ENCODE measurements around the gene YPEL3.
A peak's percentile ranks its signal among the peaks of the same experiment; 100 is the strongest.

Gene YPEL3

DNA sequence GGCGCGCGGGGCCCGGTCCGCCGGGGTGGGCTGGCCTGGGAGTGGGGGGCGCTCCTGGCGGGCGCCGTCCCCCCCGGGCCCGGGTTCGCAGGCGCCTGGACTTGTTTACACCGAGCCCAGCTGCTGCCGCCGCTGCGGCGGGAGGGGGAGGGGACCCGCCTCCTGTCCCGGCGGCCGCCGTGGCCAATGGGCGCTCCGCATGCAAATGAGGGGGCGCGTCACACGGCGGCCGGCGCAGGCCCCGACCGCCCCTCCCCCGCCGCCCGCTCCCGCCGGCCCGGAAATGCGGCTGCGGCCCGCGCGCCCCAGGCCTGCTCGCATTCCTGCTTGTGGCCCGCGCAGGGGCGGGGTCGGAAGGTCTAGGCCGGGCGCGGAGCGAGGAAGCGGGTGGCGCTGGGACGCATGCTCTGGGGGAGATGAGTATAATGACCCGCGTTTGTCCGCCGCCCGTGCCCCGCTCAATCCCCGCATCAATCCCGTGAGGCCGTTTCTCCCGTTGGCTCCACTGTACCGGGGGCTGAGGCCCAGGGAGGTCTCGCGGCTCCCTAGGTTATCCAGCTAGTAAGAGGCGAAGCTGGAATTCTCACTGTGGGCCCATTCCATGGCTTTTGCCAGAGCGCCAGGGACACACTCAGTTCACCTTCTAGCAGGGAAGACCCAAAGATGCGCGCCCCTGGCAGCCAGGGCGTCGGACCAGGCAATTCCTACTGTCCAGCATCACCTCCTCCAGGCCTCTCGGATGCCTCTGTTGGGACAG lies at the start of gene YPEL3 (continued):
- TF ChIP-seq, protein P1, sequence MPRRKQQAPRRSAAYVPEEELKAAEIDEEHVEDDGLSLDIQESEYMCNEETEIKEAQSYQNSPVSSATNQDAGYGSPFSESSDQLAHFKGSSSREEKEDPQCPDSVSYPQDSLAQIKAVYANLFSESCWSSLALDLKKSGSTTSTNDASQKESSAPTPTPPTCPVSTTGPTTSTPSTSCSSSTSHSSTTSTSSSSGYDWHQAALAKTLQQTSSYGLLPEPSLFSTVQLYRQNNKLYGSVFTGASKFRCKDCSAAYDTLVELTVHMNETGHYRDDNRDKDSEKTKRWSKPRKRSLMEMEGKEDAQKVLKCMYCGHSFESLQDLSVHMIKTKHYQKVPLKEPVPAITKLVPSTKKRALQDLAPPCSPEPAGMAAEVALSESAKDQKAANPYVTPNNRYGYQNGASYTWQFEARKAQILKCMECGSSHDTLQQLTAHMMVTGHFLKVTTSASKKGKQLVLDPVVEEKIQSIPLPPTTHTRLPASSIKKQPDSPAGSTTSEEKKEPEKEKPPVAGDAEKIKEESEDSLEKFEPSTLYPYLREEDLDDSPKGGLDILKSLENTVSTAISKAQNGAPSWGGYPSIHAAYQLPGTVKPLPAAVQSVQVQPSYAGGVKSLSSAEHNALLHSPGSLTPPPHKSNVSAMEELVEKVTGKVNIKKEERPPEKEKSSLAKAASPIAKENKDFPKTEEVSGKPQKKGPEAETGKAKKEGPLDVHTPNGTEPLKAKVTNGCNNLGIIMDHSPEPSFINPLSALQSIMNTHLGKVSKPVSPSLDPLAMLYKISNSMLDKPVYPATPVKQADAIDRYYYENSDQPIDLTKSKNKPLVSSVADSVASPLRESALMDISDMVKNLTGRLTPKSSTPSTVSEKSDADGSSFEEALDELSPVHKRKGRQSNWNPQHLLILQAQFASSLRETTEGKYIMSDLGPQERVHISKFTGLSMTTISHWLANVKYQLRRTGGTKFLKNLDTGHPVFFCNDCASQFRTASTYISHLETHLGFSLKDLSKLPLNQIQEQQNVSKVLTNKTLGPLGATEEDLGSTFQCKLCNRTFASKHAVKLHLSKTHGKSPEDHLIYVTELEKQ (tag by site-specific recombination; IDR thresholded peaks at IDR 0.05; ENCODE audit: borderline replicate concordance) = no peak
- no peak for TF ChIP-seq ZBTB48 (tag by site-specific recombination; IDR thresholded peaks at IDR 0.05)
- no peak for TF ChIP-seq ZNF776 (tag by site-specific recombination; IDR thresholded peaks at IDR 0.05; ENCODE audit: borderline replicate concordance)
- TF ChIP-seq ZNF549 (tag by site-specific recombination; IDR thresholded peaks at IDR 0.05) = no peak
- TF ChIP-seq ZNF114 (tag by site-specific recombination; IDR thresholded peaks at IDR 0.05) = no peak
- TF ChIP-seq ZNF274 (IDR thresholded peaks at IDR 0.05; ENCODE audit: low read length) = no peak
- TF ChIP-seq ZNF274 (tag by site-specific recombination; IDR thresholded peaks at IDR 0.05; ENCODE audit: borderline replicate concordance) = no peak
- TF ChIP-seq, protein P2, sequence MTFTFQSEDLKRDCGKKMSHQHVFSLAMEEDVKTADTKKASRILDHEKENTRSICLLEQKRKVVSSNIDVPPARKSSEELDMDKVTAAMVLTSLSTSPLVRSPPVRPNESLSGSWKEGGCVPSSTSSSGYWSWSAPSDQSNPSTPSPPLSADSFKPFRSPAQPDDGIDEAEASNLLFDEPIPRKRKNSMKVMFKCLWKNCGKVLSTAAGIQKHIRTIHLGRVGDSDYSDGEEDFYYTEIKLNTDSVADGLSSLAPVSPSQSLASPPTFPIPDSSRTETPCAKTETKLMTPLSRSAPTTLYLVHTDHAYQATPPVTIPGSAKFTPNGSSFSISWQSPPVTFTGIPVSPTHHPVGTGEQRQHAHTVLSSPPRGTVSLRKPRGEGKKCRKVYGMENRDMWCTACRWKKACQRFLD (tag by site-specific recombination; IDR thresholded peaks at IDR 0.05) = no peak
- no peak for TF ChIP-seq ZNF837 (tag by site-specific recombination; IDR thresholded peaks at IDR 0.05)
- TF ChIP-seq SP2 (tag by site-specific recombination; IDR thresholded peaks at IDR 0.05) = peak; percentile 46
- TF ChIP-seq ZNF830 (tag by site-specific recombination; IDR thresholded peaks at IDR 0.05; ENCODE audit: low read depth) = no peak
- no peak for TF ChIP-seq ZFP3 (tag by site-specific recombination; IDR thresholded peaks at IDR 0.05; ENCODE audit: low read depth)
- no peak for TF ChIP-seq ATF2 (tag by site-specific recombination; IDR thresholded peaks at IDR 0.05; ENCODE audit: low read depth)
- no peak for TF ChIP-seq ZSCAN5A (tag by site-specific recombination; IDR thresholded peaks at IDR 0.05)
- TF ChIP-seq, protein P3, sequence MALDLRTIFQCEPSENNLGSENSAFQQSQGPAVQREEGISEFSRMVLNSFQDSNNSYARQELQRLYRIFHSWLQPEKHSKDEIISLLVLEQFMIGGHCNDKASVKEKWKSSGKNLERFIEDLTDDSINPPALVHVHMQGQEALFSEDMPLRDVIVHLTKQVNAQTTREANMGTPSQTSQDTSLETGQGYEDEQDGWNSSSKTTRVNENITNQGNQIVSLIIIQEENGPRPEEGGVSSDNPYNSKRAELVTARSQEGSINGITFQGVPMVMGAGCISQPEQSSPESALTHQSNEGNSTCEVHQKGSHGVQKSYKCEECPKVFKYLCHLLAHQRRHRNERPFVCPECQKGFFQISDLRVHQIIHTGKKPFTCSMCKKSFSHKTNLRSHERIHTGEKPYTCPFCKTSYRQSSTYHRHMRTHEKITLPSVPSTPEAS (tag by site-specific recombination; IDR thresholded peaks at IDR 0.05) = peak; percentile 19; the same call in 1 of the 2 replicates
- TF ChIP-seq ZNF623 (tag by site-specific recombination; IDR thresholded peaks at IDR 0.05) = no peak
- peak; percentile 52; the same call in 1 of the 2 replicates for TF ChIP-seq ZBTB17 (tag by site-specific recombination; IDR thresholded peaks at IDR 0.05)
- no peak for TF ChIP-seq ZNF670 (tag by site-specific recombination; IDR thresholded peaks at IDR 0.05; ENCODE audit: low read depth)
- TF ChIP-seq, protein P4, sequence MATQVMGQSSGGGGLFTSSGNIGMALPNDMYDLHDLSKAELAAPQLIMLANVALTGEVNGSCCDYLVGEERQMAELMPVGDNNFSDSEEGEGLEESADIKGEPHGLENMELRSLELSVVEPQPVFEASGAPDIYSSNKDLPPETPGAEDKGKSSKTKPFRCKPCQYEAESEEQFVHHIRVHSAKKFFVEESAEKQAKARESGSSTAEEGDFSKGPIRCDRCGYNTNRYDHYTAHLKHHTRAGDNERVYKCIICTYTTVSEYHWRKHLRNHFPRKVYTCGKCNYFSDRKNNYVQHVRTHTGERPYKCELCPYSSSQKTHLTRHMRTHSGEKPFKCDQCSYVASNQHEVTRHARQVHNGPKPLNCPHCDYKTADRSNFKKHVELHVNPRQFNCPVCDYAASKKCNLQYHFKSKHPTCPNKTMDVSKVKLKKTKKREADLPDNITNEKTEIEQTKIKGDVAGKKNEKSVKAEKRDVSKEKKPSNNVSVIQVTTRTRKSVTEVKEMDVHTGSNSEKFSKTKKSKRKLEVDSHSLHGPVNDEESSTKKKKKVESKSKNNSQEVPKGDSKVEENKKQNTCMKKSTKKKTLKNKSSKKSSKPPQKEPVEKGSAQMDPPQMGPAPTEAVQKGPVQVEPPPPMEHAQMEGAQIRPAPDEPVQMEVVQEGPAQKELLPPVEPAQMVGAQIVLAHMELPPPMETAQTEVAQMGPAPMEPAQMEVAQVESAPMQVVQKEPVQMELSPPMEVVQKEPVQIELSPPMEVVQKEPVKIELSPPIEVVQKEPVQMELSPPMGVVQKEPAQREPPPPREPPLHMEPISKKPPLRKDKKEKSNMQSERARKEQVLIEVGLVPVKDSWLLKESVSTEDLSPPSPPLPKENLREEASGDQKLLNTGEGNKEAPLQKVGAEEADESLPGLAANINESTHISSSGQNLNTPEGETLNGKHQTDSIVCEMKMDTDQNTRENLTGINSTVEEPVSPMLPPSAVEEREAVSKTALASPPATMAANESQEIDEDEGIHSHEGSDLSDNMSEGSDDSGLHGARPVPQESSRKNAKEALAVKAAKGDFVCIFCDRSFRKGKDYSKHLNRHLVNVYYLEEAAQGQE (tag by site-specific recombination; IDR thresholded peaks at IDR 0.05) = peak; percentile 38; the same call in 1 of the 2 replicates
- no peak for TF ChIP-seq ZNF221 (tag by site-specific recombination; IDR thresholded peaks at IDR 0.05; ENCODE audit: borderline replicate concordance)
- TF ChIP-seq ZNF768 (tag by site-specific recombination; IDR thresholded peaks at IDR 0.05) = no peak
- TF ChIP-seq ZNF211 (tag by site-specific recombination; IDR thresholded peaks at IDR 0.05; ENCODE audit: low read depth) = no peak
- TF ChIP-seq ZNF488 (tag by site-specific recombination; IDR thresholded peaks at IDR 0.05) = no peak
- peak; percentile 50; the same call in 1 of the 2 replicates for TF ChIP-seq ZNF121 (tag by site-specific recombination; IDR thresholded peaks at IDR 0.05)
- no peak for TF ChIP-seq GLI4 (tag by site-specific recombination; IDR thresholded peaks at IDR 0.05)

Measured in HEK293 (cell line).